ENCODE data around the gene MRPL54.

- TF ChIP-seq CTCF (conservative IDR thresholded peaks at IDR 0.05) (no peak), ZFX (IDR thresholded peaks at IDR 0.05) (no peak)
Measured at GRCh38 chr19:3721131-3721886, 41.2 kb upstream of the MRPL54 start.

Measured in C4-2B (cell line).